HTR-8/SVneo (cell line): Measurements from ENCODE around the gene XXYLT1.
A peak's percentile ranks its signal among the peaks of the same experiment; 100 is the strongest.
"Not testable (repeated sequence)": the region's sequence is repeated elsewhere in the genome, so short reads cannot be mapped to it uniquely, and the experiment has no call there.

Source experiments
- DNase-seq: peaks from one replicate; pipeline ENCODE4 v3.0.0; 2011; ENCODE audit warnings: low spot score, mixed read lengths; ENCODE audit not compliant: insufficient read length
- FAIRE-seq: peaks from 2 replicates; lab custom pipeline; 2011; peaks lifted over from hg19 to GRCh38; lab: Jason Lieb, UNC

Gene XXYLT1

DNA sequence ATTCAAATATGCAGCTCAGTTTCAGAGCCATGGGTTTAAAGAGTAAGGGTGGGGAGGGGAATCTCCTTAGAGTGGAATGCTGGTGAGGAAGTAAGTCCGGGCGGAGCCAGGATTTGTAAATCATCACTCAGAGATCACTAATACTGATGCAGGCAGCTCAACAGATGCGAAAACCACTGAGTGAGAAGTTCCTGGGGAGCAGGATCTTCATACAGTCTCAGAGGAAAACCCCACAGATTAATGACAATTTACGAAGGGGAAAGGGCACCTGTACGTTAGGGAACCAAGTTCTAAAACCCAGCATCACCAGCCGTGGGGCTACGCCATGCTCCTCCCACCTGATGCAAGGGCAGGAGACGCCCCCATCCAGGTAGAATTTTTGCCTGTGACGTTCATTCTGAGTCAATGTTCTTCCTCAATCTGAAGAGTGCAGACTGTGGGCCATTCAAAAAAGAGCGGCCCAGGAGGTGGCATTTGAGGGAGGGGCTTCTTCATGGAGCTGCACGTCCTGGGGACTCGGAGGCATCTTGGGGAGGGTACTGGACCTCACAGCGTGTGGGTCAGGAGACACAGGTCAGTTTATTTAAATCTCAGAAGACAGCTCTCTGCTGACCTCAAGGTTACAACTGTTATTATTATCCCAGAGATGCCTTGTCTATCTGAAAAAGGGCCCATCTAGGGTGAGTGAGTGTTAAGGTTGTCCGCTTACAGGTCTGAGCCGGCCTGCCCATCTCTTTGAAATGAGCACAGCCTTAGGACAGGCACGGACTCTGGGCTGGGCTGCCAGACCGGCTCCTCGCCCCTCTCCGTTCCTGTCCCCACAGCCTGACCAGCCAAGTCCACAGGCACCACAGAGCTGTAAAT, 228.0 kb downstream of the XXYLT1 start:
- peak; percentile 50 for DNase-seq
- no peak for FAIRE-seq

DNA sequence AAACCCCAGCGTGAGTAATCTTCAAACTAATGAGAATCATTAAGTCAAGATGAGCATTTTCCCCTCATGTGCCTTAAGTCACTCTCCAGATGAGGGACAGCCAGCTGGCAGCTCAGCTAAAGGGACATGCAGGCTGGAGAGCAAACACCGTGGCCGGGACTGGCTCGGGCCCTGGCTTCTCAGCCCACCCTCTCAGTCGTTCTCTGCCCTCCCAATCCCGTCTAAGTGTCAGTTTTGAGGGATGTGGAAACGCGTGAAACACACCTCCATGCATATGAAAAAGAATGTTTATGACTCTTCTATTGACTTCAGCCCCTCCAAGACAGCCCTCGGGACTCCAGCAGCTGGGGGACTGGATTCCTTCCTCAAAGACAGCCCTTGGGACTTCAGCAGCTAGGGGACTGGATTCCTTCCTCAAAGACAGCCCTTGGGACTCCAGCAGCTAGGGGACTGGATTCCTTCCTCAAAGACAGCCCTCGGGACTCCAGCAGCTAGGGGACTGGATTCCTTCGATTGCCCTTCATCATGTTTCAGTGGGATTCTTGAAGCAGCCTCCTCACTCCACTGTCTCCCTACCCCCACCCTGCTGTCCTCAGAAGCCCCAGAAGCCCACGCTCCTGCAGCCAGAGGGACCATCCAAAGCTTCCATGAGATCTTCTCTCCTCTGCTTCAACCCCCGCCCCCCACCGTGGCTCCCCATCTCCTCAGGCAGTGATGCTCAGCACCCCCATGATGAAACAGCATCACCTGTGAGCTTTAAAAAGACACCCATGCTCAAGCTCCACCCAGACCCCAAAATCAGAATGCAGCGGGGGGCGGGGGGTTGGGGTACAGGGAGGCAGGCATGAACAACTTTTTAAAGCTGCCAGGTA, 228.9 kb downstream of the XXYLT1 start:
- FAIRE-seq (no peak), DNase-seq (no peak)

DNA sequence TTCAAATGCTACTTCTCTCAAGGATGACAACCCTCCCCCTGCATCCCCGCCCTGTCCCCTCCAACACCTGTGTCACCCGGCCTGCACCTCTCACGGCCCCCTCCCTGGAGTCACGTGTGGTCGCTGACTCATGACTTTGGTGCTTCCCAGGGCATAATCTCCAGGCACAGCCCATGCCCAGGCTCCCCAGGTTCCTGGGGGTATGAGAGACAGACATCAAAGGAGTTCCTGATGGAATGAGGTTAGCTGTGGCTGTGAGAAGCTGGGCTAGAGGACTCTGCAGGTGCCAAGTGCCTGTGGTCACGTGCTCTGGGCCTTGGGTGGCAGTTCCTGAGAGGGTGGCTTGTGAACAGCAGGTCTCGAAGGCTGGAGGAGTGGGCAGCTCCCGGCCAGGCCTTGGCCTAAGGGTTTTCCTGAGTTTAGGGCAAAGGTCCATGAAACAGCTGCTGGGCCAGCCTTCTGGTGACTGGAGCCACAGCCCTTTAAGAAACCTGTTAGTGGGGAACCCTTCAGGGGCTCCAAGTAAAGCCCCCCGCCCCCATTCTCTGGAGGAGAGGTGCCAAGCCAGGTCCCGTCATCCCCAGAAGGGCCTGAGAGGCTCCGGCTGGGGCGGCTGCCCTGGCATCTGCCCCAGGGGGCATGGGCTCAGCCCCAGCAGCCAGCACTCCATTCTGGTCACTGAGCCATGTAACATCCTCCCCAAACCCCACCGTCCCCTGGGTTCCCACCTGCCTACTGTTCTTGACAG, 230.0 kb downstream of the XXYLT1 start:
- peak; percentile 64 for FAIRE-seq
- peak; percentile 47 for DNase-seq

DNA sequence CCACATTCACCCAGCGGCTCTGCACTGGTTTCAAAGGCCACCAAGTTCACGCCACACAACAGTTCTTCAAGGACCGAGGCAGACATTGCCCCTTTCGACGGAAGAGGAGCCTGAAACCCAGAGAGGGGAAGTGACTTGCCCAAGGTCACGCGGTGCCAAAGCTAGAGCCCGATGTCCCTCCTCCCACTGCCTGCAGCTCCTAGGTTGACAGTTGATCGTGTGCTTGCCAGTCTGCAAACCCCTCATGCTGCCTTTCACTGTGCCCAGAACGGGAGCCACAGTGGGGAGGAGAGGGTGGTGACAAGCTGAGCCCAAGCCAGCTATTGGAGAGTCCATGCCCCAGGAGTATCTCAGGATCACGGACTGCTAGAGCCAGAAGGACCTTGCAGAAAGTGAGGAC, 230.9 kb downstream of the XXYLT1 start:
- FAIRE-seq (no peak), DNase-seq (no peak)

DNA sequence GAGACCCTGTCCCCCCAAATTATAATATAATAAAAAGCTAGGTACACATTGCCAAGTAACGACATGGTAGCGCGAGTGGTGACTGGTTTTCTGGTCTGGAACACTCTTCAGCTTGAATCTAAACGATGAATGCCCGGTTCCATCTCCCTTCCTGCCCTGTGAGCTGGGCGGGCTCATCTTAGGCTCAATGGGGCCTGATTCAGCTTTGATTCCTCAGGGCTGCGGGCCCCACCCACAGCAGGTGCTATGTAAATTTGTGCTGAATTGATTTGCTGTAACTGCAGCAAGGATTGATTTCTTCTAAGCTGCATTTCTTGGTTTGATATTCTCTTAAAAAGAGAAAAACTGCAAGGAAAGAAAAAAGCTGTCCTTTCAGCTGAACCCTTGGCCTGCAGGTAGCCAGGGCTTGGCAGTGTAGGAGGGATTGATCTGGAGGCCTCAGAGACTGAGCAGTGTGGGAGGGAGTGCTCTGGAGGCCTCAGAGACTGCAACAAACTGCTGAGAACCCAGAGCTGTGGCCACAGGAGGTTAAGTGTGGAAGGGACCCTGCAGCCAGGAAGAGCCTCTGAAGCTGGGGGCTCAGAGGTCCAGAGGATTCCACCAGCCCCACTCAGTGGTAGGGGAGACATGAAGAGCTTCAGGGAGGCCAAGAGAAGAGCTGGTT, 231.6 kb downstream of the XXYLT1 start:
- FAIRE-seq (no peak), DNase-seq (no peak)

DNA sequence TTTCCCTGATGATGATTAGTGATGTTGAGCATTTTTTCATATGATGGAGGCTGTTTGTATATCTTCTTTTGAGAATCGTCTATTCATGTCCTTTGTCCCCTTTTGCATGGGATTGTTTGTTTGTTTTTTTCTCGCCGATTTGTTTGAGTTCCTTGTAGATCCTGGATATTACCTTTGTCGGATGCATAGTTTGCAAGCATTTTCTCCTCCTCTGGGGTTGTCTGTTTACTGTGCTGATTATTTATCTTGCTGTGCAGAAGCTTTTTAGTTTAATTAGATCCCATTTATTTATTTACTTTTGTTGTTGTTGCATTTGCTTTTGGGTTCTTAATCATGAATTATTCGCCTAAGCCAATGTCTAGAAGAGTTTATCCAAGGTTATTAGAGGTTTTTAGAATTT, 232.8 kb downstream of the XXYLT1 start:
- DNase-seq (no peak), FAIRE-seq (no peak)

DNA sequence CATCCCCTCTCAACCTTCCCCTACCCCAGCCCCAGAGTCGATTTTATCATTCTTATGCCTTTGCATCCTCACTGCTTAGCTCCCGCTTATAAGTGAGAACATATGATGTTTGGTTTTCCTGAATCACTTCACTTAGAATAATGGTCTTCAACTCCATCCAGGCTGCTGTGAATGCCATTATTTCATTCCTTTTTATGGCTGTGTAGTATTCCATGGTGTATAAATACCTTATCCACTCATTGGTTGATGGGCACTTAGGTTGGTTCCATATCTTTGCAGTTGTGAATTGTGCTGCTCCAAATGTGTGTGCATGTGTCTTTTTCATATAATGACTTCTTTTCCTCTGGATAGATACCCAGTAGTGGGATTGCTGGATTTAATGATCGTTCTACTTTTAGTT, 233.4 kb downstream of the XXYLT1 start:
- not testable (repeated sequence) for FAIRE-seq, DNase-seq

DNA sequence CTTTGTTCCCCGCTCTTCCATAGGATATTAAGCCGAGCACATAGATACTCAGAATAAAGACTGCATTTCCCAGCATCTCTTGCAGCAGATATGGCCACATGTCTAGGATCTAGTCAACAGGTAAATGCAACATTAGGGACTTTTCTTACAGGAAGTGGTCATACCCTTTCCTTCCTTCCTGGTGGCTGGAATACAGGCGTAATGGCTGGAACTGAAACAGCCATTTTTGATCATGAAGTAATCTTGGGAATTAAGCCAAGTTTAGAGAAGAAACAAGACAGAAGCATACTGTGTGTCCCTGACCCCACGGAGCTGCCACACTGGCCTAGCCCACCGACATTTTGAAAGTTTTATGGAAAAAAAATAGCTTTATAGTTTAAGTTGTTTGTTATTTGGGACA, 234.0 kb downstream of the XXYLT1 start:
- DNase-seq (no peak), FAIRE-seq (no peak)

DNA sequence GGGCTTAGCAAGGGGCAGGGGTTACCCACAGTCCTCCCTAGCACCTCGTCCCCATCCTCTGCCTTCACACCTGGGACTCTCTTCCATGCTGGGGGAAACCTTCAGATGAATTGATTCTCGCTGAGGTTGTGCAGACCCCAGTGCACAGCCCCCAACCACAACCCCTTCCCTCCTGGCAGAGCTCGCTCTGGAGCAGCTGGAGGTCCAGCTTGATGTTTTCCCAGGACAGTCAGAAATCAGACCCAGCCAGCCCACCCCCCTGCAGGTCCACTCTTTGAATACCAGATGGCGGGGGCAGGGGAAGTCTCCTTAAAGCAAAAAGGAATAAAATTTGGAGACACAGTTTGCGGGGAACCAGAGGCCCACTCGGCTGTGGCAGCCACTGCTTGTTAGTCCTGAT, 234.4 kb downstream of the XXYLT1 start:
- FAIRE-seq (no peak), DNase-seq (no peak)

DNA sequence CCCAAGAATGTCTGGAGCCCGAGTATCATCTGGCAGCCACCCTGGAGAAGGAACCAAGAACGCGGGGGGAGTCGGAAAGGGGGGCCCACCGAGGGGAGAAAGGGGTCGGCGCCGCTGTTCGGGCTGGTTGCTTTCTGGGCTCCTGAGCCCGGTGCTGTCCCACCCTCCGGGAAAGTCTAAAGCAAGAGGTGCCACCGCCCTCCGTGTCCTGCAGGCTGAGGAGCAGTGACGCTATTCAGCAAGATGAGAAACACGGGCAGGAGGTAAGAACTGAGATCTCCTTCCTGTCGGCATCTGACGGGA, 234.8 kb downstream of the XXYLT1 start:
- FAIRE-seq (no peak), DNase-seq (no peak)

DNA sequence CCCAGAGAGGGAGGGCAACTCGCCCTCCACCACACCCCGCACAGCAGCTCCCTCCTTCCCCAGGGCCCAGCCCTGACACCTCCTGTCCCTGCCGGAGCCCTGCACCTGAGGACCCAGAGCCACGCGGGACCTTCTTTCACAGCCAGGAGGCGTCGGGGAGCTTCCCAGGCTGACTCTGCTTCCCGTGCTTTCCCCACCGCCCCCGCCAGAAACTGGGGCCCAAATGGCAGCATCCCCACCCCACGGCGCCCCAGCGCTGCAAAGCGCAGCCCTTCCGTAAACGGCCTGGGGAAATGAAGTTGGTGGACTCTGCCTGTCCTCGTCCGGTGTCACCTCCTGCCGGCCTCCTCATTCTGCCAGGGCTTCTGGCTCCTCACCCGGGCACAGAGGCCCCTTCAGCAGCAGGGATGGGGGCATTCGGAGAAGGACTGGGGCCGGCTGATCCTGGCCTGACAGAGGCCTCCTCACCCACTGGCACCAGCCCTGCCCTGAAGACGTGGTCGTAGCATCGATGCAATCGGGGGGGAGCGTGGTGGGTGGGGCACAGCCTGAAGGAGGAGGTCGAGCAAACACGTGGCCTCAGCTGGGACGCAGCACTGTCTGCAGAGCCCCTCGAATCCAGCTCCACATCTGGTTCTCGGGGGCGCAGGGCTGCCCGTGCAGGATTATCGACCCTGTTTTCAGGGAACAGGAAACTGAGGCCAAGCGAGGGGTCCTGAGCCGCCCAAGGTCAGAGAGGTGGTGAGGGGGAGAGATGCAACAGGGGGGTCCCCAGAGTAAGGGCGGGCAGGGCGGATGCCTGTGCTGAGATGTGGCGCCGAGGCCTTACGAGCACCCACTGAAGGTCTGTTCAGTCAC, 235.4 kb downstream of the XXYLT1 start:
- no peak for FAIRE-seq
- DNase-seq = no peak

- FAIRE-seq = no peak
Measured at GRCh38 chr3:195034541-195034940, 236.4 kb downstream of the XXYLT1 start.

GRCh38 chr3:195034101-195034500, 236.9 kb downstream of the XXYLT1 start:
- DNase-seq (no peak), FAIRE-seq (no peak)

More at GRCh38 chr3:195034541-195034940, 236.4 kb downstream of the XXYLT1 start:
- no peak for DNase-seq

DNA sequence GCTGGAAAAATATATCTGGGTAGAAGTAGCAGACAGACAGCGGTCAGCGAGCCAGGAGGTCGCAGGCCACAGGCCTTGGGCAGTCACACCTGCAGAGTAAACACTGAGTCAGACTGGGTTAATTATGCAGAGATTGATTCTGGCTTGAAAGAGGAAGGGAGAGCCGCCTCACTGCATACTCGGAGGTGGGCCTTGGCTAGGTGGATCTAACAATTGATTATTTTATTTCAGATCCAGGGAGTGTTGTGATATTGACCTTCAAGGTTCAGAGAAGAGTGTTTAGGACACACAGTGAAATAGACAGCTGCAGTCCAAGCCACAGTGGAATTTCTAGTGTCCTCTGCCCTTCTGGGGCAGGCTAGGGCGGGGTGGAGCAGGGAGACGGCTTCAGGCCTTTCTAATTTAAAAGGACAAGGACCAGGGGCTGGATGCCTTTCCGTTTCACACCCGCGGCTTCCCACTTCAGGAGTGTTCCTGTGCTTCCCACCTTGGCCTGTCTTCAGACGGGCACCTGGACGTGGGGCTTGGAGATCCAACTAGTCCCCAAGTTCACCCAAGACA, 237.3 kb downstream of the XXYLT1 start:
- no peak for DNase-seq
- no peak for FAIRE-seq

DNA sequence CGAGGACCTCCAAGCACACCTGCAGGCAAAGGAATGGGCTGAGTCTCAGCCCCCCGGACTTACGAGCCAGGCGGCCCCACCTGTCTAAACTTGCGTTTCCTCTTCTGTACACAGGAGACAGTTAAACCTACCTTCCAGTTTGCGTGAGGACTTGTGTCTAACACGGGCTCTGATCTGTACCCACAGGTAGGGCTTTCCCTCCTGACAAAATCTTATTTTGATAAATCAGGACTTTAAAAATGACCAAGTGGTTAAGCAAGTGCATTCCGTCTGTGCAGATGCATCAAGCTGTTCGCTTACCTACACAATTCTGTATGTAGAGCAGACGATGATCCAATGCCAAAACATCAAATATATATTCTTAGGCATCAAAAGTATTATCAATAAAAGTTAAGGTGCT, 238.0 kb downstream of the XXYLT1 start:
- DNase-seq (no peak), FAIRE-seq (no peak)

GRCh38 chr3:195032106-195032759, 238.7 kb downstream of the XXYLT1 start:
- no peak for DNase-seq

GRCh38 chr3:195031574-195032003, 239.4 kb downstream of the XXYLT1 start:
- DNase-seq = no peak
- FAIRE-seq = no peak

More at GRCh38 chr3:195032106-195032759, 238.7 kb downstream of the XXYLT1 start:
- peak; percentile 84 for FAIRE-seq

DNA sequence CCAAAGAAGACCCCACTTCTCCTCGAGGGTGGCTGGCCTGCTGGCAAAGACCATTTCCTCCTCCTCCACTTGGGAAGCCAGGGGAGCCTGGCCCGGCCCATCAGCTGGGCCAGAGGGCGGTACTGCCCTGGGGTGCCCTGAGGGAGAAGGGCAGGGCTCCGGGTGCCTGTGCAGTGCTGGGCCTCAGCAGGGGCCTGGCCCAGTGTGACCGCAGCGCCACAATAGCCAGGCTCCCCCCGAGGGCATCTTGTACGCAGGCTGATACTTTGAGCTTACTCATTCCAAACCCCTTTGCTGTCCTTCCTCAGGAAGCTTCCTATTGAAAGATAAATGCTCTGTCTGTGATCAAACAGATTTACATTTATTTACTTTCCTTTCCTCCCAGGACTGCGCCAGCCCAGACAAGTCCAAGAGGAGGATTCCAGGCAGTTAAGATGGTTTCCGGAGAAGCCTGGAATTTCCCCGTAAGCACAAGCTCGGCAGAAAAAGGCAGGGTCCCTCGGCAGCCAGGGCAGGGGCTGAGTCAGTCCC, 240.1 kb downstream of the XXYLT1 start:
- FAIRE-seq = peak; percentile 87
- DNase-seq = peak; percentile 90
